Testis (tissue), 2 donors: ENCODE measurements around the gene KRTAP5-3.

Experiments used
- CTCF ChIP-seq, 3 experiments: fragments of 450-650 bp in 2 of 3; fragments of 200-600 bp in 1 of 3; sonication (generic) in 1 of 3; IDR thresholded peaks; one replicate each; pipeline ENCODE4 v1.5.1; 2016 to 2019; ENCODE audit warnings: antibody characterized with exemption in 3 of 3, mild to moderate bottlenecking in 2 of 3, moderate library complexity in 1 of 3
- POLR2A ChIP-seq: fragments of 450-650 bp; IDR thresholded peaks from one replicate; pipeline ENCODE4 v1.6.1; 2017; ENCODE audit warnings: antibody characterized with exemption, mild to moderate bottlenecking, moderate library complexity

DNA sequence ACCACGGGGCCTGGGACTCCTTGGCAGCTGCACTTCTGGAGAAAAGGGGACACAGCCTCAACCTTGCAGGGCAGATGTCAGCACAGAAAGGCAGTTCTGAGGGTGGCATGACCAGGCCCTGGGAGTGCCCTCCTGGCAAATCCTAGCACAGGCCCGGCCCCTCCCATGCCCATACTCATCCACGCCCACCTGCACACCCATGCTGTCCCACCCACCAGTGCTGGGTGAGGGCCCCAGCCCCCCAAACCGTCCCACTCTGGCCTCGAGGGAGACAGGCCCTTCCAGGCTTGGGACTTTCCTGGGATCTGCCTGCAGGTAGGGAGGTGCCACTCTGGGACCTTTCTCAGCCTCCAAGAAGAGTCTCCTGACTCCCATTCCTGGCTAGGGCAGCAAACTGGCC is 46.3 kb downstream of the KRTAP5-3 start:
- TF ChIP-seq CTCF (IDR thresholded peaks at IDR 0.05) (no peak), POLR2A (no peak)
